Stimulated activated CD4-positive, alpha-beta T cell treated with anti-CD3 and anti-CD28 coated beads, Interleukin-1b, Interleukin-23, amount 100 ng/mL, for 1 hour (primary cell): ENCODE results near the gene PPP6R2.

Experiments used
- DNase-seq, 2 donors: peaks; one replicate each; pipeline ENCODE4 v3.0.0-alpha.2; 2020; ENCODE audit warnings: low read depth in 2 of 2

PPP6R2 gene

DNA sequence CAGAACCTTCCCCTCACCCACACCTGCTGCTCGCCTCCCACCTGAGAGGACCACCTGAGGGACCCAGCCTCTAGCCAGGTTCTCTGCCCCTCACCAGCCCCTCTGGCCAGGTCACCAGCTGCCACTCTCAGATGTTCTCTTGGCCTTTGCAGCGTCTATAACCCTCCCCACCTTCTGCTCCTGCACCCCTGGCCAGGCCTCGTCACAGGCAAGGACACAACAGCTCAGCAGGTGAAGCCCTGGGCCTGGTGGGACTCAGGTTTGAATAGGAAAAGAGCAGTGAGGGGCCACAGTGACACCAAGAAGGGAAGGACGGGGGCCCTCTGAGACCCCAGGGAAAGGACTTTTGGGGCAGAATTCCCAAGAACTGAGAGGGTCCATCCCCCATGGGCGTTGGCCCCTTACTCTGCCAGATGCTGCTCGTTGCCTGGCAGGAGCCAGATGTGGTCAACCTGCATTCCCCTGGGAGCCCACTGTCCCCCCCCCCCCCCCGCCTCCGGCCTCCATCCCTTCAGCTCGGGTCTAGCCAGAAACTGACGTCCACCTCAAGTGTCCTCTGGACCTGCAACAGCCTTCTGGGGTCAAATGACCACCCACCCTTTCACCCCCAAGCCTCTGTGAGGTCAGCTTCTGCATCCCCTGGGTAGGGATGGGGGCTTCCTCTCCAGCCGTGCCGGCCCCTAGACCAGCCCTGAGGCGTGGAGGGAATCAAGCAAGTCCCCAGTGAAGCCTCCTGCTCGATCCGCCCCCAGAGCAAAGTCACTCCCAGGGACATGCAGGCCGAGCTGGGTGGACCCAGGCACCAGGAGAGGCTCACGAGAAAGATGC lies 103.0 kb downstream of the PPP6R2 start:
- no peak for DNase-seq

DNA sequence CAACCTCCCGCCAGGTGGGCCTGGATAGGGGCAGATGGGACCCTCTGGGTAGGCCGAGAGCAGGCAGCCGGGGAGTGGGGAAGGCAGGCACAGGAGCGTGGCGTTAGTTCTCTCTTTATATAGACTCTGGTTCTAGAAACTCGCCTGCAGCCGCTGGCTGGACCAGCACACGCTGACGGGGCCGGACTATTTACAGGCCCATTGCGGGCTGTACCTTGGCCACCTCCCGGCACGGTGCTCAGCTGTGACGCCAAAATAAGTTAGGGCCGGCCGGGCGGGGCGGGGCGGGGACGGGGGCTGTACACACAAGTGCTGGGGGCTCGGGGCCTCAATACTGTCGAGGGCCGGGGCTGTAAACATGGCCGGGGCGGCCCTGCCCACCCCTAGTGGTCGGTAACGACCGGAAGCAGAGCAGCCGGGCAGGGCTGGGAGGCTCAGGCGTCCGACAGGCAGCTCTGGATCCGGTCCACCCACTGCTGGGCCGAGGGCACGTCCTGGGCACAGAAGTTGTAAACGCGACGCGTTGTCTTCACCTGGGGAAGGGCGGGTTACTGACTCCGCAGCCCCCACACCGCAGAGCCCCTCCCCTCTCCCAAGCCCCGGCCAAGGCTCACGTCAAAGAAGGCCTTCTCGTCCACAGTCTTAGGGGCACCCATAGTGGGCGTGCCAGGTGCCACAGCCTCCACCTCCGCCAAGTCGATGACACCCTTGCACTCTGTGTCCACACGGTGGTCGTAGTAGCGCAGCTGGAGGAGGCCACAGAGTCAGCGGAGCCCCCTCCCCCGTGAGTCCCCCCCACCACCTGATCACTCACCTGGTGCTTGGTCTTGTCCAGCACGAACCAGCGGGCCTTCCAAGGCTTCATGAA lies 103.8 kb downstream of the PPP6R2 start:
- no peak for DNase-seq

DNA sequence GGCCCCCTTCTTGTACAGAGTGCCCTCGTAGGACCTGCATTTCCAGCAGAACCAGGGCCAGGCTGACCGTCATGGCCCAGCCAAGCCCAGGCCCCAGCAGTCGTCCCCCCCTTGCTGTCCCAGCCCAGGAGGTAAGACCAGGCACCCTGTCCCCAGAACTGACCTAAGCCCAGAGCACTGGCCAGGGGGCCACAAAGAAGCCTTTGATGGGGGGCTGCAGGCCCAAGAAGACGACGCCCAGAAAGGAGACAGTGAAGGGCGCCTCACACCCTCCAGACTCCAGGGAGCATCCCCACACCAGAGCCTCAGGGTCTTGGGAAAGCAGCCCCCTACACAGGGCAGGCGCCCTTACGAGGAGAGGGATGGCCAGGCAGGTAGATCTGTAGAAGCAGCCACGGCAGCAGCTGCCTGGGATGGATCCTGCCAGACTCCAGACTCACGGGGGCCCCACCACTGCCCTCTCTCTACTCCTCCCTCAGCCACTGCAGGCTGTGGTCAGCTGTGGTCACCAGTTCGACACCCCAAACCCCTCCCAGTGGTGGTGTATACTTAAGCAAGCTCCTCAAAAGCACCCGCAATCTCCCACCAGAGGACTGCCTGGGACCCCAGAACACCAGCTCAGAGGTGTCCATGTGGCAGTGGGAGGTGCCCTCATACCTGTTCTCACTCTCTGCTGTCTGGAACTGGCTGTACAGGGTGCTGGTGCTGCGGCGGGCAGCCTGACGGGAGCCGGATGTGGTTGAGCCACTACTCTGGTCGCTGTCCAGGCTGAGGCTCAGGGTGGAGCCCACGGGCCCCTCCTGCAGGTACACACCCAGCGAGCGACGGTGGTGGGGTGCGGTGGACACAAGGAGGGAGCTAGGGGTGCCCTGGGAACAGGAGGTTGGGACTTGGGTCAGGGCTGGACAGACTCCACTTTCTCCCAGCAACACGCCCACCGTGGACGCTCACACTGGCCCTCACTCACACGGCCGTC lies 104.7 kb downstream of the PPP6R2 start:
- DNase-seq, result no peak

DNA sequence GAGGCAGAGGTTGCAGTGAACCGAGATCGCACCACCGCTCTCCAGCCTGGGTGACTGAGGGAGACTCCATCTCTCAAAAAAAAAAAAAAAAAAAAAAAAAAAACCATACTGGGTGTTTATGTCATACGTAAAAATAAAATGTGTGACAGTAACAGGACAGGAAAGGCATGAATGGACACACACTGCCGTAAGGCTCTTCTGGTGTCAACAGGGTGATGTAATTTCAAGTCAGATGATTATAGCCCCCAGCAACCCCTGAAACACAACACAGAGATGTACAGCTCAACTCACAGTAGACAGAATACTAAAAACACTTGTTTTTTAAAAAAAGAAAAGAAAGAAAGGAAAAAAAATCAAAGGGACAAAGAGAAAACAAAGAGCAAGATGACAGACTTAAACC lies 109.5 kb downstream of the PPP6R2 start:
- no peak for DNase-seq

DNA sequence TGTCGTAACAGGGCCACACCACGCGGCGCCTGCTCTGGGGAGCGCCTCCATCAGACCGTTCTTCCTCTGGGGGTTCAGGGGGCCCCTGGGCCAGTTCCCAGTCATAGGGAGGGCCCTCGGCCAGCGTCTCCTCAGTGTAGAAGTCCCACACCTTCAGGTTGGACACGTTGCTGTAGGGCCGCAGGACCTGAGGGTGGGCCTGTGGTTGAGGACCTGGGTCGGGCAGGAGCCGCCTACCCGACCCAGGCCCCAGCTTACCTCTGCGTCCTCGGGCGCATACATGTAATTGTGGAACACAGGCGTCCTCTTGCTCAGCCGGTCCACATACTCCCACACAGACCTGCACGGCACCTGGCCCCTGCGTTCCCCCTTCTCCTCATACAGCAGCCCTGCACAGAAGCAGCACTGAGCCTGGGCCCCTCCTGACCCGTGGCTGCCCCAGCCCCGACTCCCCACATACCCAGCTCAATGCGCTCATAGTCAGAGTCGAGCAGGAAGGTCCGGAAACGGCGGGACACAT lies 111.5 kb downstream of the PPP6R2 start:
- no peak for DNase-seq

DNA sequence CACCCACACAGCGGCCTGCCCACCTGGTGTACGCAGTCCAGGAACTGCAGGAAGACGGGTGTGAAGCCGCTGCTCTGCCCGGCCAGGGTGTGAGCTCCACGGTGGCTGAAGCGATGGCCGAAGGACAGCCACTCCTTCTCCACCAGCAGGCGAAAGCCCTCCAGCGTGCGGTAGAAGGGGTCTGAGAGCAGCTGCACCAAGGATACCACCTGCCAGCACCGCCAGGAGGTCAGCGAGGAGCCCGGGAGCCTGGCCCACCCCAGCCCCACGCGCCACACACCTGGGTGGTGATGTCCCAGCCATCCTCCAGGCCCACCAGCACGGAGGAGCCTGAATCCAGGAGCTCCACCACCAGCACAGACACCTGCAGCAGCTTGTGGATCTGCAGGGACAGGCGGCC lies 112.1 kb downstream of the PPP6R2 start:
- no peak for DNase-seq

DNA sequence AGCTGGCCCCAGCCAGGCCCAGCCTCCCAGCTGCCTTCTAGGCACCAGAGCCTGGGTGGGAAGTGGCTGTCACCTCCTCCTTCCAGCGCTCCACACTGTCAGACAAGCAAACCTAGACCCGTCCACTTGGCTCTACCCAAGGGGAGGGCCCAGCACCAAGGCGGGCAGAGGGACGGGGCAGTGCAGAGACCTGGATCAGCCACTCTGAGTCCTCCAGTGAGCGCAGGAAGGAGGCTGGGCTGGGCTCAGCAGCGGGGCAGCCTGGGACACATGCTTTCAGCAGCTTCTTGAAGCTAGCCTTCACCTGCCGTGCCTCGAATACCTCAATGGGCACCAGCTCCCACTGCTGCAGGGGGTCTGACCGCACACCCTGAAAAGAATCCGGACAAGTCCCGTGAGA lies 112.9 kb downstream of the PPP6R2 start:
- DNase-seq, result no peak

DNA sequence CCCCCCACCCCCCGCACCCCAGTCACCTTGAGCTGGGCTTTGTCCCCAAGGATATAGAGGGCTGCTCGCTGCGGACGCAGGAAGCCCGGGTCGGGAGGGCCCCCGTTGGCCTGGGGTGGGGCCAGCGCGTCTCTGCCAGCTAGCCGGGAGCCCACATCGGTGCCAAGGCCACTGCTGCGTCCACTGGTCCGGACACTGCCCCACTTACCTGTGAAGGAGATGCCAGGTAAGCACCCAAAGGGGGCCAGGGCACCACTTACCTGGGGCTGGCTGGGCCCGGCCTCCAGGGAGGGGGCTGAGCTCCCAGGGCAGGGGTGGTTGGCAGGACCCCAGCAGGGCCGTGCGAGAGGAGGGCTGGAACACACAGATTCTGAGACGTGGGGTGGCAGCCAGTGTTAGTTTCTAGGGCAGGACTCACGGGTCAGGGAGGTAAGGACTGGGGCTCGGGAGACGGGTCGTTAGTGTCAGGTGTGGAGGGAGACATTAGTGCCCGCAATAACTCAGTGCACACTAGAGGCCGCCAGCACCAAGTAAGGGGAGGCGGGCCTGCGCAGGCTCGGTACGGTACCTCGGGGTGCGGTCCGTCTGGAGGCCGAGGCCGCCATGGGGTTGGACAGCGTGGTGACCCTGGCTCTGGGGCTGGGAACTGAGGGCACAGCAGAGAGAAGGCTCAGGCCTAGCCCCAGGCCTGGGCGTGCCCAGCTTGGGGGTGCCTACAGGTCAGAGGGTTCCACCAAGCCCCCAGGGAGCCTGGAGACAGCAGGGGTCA lies 113.5 kb downstream of the PPP6R2 start:
- no peak for DNase-seq

DNA sequence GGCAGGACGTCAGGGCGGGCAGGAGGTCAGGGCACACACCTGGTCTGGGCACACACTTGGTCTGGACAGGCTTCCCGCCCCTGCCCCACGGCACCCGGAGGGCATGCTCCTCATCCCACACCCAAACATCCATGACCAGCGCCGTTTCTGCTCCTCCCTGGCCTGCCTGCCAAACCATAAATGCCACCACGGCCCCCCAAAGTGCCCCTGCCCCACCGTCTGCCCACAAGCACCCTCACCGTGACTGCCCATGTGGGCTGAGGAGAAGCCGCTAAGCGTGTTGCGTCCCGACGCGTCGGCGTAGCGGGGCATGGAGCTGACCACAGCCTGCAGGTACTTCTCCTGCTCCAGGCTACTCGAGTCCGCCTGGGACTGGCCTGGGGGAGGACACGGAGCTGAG lies 115.9 kb downstream of the PPP6R2 start:
- DNase-seq, result no peak

DNA sequence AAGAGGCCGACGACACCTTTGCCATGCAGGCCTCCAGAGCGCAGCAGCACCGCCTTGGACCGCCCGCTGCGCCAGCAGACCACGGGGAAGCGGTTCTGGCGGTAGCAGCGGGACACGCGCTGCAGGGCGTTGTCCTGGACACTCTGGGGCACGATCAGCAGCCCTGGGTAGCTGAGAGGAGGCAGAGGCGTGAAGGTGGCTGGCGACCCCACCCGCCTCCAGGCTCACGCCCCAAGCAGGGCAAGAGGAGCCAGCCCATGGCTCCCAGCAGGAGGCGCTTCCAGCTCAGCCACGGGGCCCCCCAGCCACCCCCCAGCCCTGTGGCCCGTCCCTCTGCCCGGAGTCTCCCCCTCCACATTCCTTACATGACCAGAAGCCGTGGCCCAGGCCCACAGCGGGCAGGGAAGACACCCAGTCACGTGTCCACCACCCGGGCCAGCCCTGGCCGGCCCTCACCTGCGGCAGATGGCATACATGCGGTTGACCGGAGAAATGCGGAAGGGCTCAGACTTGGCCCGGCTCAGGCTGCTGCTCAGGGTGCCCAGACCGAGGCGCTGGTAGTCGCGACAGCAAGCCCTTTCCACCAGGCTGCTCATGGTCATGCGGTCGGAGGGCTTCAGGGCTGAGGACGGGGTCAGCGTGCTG lies 116.5 kb downstream of the PPP6R2 start:
- DNase-seq, result no peak

DNA sequence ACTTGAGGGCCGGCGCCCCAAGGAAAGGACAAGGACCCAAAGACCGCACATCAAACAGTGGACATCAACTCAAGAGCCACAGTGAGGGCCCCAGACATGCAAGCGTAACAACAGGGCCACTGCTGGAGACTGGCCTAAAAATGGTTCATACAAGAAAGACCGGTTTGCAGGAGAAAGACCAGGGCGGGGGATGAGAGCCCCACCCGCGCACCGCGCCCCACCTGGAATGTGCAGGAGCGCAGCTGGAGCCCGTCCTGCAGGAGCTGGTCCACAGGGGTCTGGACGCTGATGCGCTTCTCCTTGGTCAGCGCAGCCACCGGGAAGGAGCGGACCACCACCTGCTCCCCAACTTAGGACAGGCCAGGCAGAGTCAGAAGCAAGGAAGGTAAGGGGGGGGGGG lies 117.8 kb downstream of the PPP6R2 start:
- no peak for DNase-seq

DNA sequence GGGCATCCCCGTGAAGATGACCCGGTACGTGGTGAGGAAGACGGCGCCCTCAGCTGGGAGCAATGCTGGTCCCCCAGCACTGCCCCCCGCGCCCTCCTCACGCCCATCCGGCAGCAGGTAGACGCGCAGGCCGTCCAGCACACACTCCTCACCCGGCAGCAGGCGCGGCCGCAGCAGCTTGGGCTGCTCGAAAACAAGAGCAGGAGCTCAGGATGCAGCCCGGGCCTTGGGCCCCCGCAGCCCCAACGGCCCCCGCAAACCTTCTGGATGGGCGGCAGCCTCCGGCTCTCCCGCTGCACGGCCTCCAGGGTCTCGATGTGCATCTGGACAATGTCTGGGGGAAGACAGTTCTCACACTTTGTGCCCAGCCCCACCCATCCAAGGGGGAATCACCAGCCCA lies 118.4 kb downstream of the PPP6R2 start:
- no peak for DNase-seq

DNA sequence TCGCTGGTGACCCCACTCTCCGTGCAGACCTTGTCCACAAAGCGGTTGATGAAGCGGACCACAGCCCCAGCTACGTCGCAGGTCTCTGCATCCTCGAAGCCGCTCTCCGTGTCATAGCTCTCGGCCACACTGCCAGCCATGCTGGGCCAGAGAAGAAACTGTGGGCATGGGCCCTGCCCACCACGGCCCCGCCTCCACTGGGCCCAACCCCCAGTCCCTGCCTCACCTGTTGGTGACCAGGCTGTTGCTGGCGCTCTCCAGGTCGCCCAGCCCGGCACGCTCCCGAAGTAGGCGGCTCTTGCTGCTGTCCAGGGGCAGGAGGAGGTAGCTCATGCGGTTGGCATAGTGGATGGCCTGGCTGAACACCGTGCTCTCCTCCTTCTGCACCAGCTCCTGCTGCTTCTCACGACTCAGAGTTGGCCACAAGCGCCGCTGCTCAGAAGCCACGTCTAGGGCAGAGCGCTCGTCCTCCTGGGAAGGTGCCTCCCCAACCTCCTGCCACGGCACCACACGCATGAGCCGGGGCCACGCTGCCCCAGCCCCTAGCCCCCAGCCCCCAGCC lies 118.9 kb downstream of the PPP6R2 start:
- no peak for DNase-seq

DNA sequence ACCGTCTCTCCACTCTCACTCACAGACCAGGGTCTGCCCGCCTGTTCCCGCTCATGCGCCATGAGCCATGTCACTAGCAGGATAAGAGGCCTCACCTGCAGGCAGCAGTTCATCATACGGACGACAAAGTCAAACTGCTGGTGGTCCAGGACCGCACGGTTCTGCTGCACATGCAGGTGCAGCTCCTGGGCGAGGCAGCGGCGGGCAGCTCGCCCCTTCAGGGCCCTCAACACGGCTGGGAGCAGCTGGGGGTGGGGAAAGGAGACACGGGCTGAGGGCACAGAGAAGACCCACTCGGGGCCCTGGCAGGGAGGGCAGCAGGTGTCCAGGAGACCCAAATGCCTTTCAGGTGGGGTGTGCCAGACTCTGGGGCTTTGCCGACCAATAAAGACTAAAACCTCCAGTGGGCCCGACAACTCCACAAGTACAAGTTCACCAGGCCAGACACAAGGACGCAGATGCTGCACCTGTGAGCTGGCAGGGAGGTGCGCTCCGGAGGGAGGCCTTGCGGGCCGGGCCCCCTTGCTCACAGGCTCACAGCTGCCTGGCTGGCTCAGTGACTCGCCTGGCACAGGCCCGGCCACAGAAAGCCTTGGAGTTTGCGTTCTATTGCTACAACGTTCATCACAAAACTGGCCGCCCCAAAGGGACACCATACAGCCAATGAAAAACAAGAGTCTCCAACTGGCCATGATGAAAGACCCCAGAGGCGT lies 120.2 kb downstream of the PPP6R2 start:
- no peak for DNase-seq

DNA sequence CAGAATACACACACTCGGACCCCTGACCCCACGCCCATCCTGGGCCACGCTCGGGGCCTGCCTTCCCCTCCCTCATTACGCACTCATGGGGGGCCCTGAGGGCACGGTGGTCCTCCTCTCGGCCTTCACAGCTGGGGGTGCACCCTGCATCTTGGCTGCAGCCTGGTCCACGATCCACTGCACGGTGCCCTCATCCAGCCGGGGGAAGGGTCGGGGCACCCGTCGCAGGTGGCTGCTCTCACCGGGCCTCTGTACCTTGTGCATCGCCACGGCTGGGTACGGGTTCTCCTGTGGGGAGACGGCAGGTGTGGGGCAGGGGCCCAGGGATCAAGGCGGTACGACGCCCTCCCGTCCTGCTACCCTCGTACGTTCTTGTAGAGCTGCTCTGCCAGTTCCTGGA lies 121.3 kb downstream of the PPP6R2 start:
- no peak for DNase-seq

DNA sequence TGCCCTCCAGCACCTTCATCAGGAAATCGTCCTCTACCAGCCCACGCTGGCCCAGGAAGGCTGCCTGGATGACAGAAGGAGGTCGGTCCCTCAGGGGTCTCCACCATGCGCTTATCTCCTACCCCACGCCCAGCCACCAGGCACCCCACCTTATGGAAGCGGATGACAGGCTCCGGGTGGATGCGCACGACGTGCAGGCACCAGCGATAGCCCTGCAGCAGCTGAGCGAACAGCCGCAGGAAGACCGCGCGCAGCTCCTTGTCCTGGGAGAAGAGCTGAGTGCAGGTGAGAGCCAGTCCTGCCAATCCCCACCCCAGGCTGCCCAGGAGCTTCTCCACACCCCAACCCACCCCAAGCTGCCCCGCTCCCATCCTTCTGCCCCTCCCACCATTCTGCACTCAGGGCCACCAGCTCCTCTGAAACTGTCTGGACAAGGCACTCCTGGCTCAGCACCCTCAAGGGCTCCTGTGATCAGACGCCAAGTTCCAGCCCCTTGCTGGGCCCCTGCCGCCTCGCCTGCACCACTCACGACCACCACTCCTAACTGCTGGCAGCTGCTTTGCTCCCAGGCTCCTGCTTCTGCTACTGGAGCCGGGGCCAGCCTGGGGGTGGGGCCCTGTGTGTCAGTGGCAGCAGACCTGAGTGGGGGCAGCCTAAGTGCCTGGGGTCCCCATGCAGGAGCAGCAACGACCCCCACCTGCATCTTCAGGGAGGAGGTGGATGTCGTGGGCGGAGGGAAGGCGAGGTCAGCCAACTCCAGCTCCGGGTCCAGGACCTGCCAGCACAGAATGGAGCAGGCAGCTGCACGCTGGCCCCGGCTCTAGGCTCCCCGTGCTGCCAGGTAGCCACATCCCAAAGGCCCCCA lies 122.2 kb downstream of the PPP6R2 start:
- DNase-seq, result no peak

DNA sequence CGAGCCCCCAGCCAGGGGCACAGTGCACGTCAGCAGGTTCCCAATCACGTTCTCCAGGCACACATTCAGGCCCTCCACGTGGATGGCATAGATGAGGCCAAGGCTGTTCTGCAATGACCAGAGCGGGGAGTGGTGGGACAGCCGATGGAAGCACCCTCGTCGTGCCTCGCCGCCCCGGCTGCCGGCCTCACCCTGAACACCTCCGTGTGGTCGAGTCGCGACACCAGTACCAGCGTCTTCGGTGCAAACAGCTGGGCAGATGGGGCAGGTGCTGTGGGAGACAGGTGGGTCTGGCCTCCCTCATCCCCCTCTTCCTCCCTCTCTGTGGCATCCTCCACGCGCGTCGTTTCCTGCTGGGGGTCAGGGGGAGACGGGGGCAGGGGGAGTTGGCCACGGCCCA lies 124.2 kb downstream of the PPP6R2 start:
- DNase-seq, result no peak

DNA sequence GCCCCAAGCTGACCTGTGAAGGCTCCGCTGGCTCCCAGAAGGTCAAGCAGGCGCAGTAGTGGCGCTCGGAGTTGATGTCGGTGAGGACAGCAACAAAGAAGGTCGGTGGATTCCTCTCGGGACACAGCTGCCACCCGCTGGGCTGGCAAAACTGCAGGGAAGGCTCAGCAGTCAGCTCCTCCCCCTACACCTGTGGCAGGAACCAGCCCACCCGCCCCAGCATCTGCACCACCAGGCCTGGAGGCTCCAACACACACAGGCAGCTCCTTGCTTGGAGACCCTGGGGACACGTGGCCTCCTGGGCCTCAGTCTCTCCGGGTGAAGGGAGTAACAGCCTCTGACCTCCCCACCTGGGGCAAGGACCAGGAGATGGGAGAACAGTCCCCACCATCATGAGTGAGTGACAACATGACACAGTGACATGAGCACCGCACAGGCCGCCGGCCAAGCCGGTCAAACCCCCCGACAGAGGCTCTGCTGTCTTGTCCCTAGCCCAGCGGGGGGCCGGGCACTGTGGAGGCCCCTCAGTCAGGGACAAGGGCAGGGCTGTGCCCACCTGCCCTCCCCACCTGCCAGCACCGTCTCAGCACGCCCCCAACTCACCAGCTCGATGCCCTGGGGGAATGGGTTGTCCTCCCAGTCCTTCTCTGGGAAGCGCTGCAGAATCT lies 124.8 kb downstream of the PPP6R2 start:
- DNase-seq, result no peak
